Vagina (tissue), 2 donors: ENCODE data around the gene MRC2. TPM values are rescaled to one million over a fixed set of nuclear protein-coding genes. Genes with fewer than 3 reads are reported as not detected.

Source experiments
- DNase-seq, 2 donors: peaks; one replicate each; pipeline ENCODE4 v3.0.0-alpha.2; 2017; ENCODE audit errors: extremely low spot score in 2 of 2
- H3K27ac ChIP-seq: fragments of 200-600 bp; sonication (generic); one replicate; pipeline ENCODE4 v1.5.1; 2019
- H3K27me3 ChIP-seq: fragments of 200-600 bp; sonication (generic); one replicate; pipeline ENCODE4 v1.5.1; 2019
- H3K36me3 ChIP-seq, 2 donors: fragments of 200-600 bp; sonication (generic); one replicate each; pipeline ENCODE4 v1.5.1; 2017 to 2019
- H3K4me1 ChIP-seq: fragments of 200-600 bp; sonication (generic); one replicate; pipeline ENCODE4 v1.5.1; 2019
- H3K4me3 ChIP-seq, 2 donors: fragments of 200-600 bp; sonication (generic); 1 replicate in 1 of 2; 2 replicates in 1 of 2; pipeline ENCODE4 v1.5.1; 2016 to 2019
- H3K9me3 ChIP-seq: fragments of 200-600 bp; sonication (generic); one replicate; pipeline ENCODE4 v1.5.1; 2019
- CTCF ChIP-seq, 3 experiments: fragments of 450-650 bp in 2 of 3; fragments of 200-600 bp in 1 of 3; sonication (generic) in 1 of 3; IDR thresholded peaks; one replicate each; pipeline ENCODE4 v1.5.1; 2017 to 2019; ENCODE audit warnings: antibody characterized with exemption in 3 of 3, mild to moderate bottlenecking in 2 of 3, moderate library complexity in 2 of 3
- POLR2A ChIP-seq, 2 donors: fragments of 450-650 bp; IDR thresholded peaks; one replicate each; pipeline ENCODE4 v1.6.1; 2017; ENCODE audit warnings: antibody characterized with exemption in 2 of 2, mild to moderate bottlenecking in 2 of 2, moderate library complexity in 2 of 2
- POLR2AphosphoS5 ChIP-seq, 2 donors: sonication (generic); formaldehyde crosslinking; IDR thresholded peaks; one replicate each; pipeline ENCODE4 v1.9.0; 2017; ENCODE audit warnings: antibody characterized with exemption in 2 of 2, mild to moderate bottlenecking in 2 of 2, low read depth in 1 of 2; ENCODE audit not compliant: insufficient read depth in 1 of 2
- intact Hi-C: fragments of 100-400 bp; cut with DNase I; formaldehyde crosslinking; loops from one replicate; pipeline ENCODE4 v1.15.1; 2023
- total RNA-seq: library from RNA; depleted of rRNA; stranded (reverse); fragments of >200 nt; gene quantifications from one replicate; pipeline ENCODE4 v1.2.3, GENCODE V29; 2016

Gene MRC2
- total RNA-seq, 1 donor from 2014 or later = 89.4 TPM

- no peak overlapping the region for H3K27ac ChIP-seq
- TF ChIP-seq CTCF (IDR thresholded peaks at IDR 0.05) (no peak), POLR2AphosphoS5 (IDR thresholded peaks at IDR 0.05; ENCODE audit: insufficient read depth in 1 of 2, low read depth in 1 of 2) (no peak), POLR2A (IDR thresholded peaks at IDR 0.05) (no peak)
- H3K9me3 ChIP-seq = no peaks in the 10 kb centered on the region
- peaks cover 0 to under 1% of the 10 kb centered on the region in 2 donors for H3K36me3 ChIP-seq
- DNase-seq = no peak
- intact Hi-C loops = no loop called here
- no peaks in the 10 kb centered on the region for H3K27me3 ChIP-seq
- H3K4me1 ChIP-seq = peaks cover 5% of the 10 kb centered on the region
- no peak overlapping the region for H3K4me3 ChIP-seq
These were observed 54.5 kb downstream of the MRC2 start for GRCh38 chr17:62681939-62682381.

- intact Hi-C loops = no loop called here
- no peak for TF ChIP-seq CTCF (IDR thresholded peaks at IDR 0.05)
- TF ChIP-seq POLR2A (IDR thresholded peaks at IDR 0.05) = no peak
- TF ChIP-seq POLR2AphosphoS5 (IDR thresholded peaks at IDR 0.05; ENCODE audit: insufficient read depth in 1 of 2, low read depth in 1 of 2) = no peak
- peaks cover 5% of the 10 kb centered on the region for H3K4me1 ChIP-seq
- H3K4me3 ChIP-seq = no peak overlapping the region
- no peak for DNase-seq
- H3K27me3 ChIP-seq = no peaks in the 10 kb centered on the region
- H3K36me3 ChIP-seq = no peaks in the 10 kb centered on the region
- no peak overlapping the region for H3K27ac ChIP-seq
- H3K9me3 ChIP-seq = no peaks in the 10 kb centered on the region
These were observed 56.7 kb downstream of the MRC2 start for GRCh38 chr17:62684179-62684578.

GRCh38 chr17:62687997-62688396, 60.5 kb downstream of the MRC2 start:
- TF ChIP-seq CTCF (IDR thresholded peaks at IDR 0.05) (no peak), POLR2A (IDR thresholded peaks at IDR 0.05) (no peak), POLR2AphosphoS5 (IDR thresholded peaks at IDR 0.05; ENCODE audit: insufficient read depth in 1 of 2, low read depth in 1 of 2) (no peak)
- no peak overlapping the region for H3K27ac ChIP-seq
- H3K9me3 ChIP-seq = no peaks in the 10 kb centered on the region
- H3K27me3 ChIP-seq = no peaks in the 10 kb centered on the region
- peaks cover 4% of the 10 kb centered on the region for H3K4me1 ChIP-seq
- DNase-seq = no peak
- peaks cover 0 to 8% of the 10 kb centered on the region in 2 donors for H3K36me3 ChIP-seq
- H3K4me3 ChIP-seq = no peak overlapping the region
- intact Hi-C loops = no loop called here

GRCh38 chr17:62688398-62689160, 61.1 kb downstream of the MRC2 start:
- TF ChIP-seq POLR2A (IDR thresholded peaks at IDR 0.05) = no peak
- no peak for TF ChIP-seq CTCF (IDR thresholded peaks at IDR 0.05)
- TF ChIP-seq POLR2AphosphoS5 (IDR thresholded peaks at IDR 0.05; ENCODE audit: insufficient read depth in 1 of 2, low read depth in 1 of 2) = no peak
- no peak for DNase-seq
- peaks cover 0 to 8% of the 10 kb centered on the region in 2 donors for H3K36me3 ChIP-seq
- H3K27ac ChIP-seq = no peak overlapping the region
- no peaks in the 10 kb centered on the region for H3K27me3 ChIP-seq
- H3K9me3 ChIP-seq = no peaks in the 10 kb centered on the region
- H3K4me3 ChIP-seq = no peak overlapping the region
- intact Hi-C loops = no loop called here
- H3K4me1 ChIP-seq = peaks cover 8% of the 10 kb centered on the region
